Subcutaneous abdominal adipose tissue (tissue), 5 donors: ENCODE data around the gene KRTAP10-3.
A peak's percentile ranks its signal among the peaks of the same experiment; 100 is the strongest.
"Not testable (repeated sequence)": the region's sequence is repeated elsewhere in the genome, so short reads cannot be mapped to it uniquely, and the experiment has no call there.

Experiments used
- H3K27ac ChIP-seq: one replicate; pipeline ENCODE4 v1.7.0; 2013; ENCODE audit warnings: low read depth, mild to moderate bottlenecking, inconsistent platforms, low read length, moderate library complexity
- H3K27me3 ChIP-seq, 5 donors: one replicate each; pipeline ENCODE4 v1.7.0; 2013; ENCODE audit warnings: low read length in 5 of 5, inconsistent platforms in 1 of 5; ENCODE audit not compliant: control insufficient read depth in 5 of 5, insufficient read depth in 4 of 5
- H3K36me3 ChIP-seq, 5 donors: one replicate each; pipeline ENCODE4 v1.7.0; 2013; ENCODE audit warnings: low read length in 5 of 5; ENCODE audit not compliant: control insufficient read depth in 5 of 5, insufficient read depth in 5 of 5
- H3K4me1 ChIP-seq, 5 donors: one replicate each; pipeline ENCODE4 v1.7.0; 2013; ENCODE audit warnings: low read length in 5 of 5, mild to moderate bottlenecking in 3 of 5, moderate library complexity in 1 of 5; ENCODE audit not compliant: control insufficient read depth in 5 of 5, insufficient read depth in 5 of 5
- H3K4me3 ChIP-seq, 5 donors: one replicate each; pipeline ENCODE4 v1.7.0; 2013; ENCODE audit warnings: low read length in 5 of 5, low read depth in 1 of 5
- H3K9ac ChIP-seq, 5 donors: one replicate each; pipeline ENCODE4 v1.7.0; 2013; ENCODE audit warnings: low read length in 5 of 5, mild to moderate bottlenecking in 4 of 5, moderate library complexity in 3 of 5
- H3K9me3 ChIP-seq, 5 donors: one replicate each; pipeline ENCODE4 v1.7.0; 2013; ENCODE audit warnings: low read length in 5 of 5; ENCODE audit not compliant: control insufficient read depth in 5 of 5
- donor health status: healthy.
- donor health status: healthy.
- donor health status: healthy.
- donor health status: healthy.
- donor health status: healthy.

The KRTAP10-3 gene

GRCh38 chr21:44598061-44598460, 39.5 kb upstream of the KRTAP10-3 start:
- no peak overlapping the region for H3K27ac ChIP-seq
- no peak overlapping the region for H3K9ac ChIP-seq
- no peak overlapping the region for H3K4me3 ChIP-seq

GRCh38 chr21:44596068-44596725, 37.6 kb upstream of the KRTAP10-3 start:
- H3K9me3 ChIP-seq, result no peaks in the 10 kb centered on the region
- no peaks in the 10 kb centered on the region for H3K36me3 ChIP-seq
- H3K27me3 ChIP-seq, result peaks cover 0 to 14% (median 12%) of the 10 kb centered on the region in 5 donors

More at GRCh38 chr21:44598061-44598460, 39.5 kb upstream of the KRTAP10-3 start:
- Histone ChIP-seq H3K9me3 (no peaks in the 10 kb centered on the region), H3K36me3 (no peaks in the 10 kb centered on the region), H3K27me3 (peaks cover under 1 to 27% (median 16%) of the 10 kb centered on the region in 5 donors), H3K4me1 (peaks cover 0 to 9% (median 0%) of the 10 kb centered on the region in 5 donors)

GRCh38 chr21:44595524-44595923, 36.9 kb upstream of the KRTAP10-3 start:
- Histone ChIP-seq H3K36me3 (no peaks in the 10 kb centered on the region), H3K27me3 (peaks cover 0 to 13% (median 7%) of the 10 kb centered on the region in 5 donors), H3K4me3 (no peak overlapping the region), H3K9ac (no peak overlapping the region), H3K4me1 (peaks cover 2 to 24% (median 4%) of the 10 kb centered on the region in 5 donors), H3K27ac (no peak overlapping the region), H3K9me3 (no peaks in the 10 kb centered on the region)

More at GRCh38 chr21:44596068-44596725, 37.6 kb upstream of the KRTAP10-3 start:
- Histone ChIP-seq H3K27ac (no peak overlapping the region), H3K4me1 (peaks cover 2 to 24% (median 4%) of the 10 kb centered on the region in 5 donors), H3K4me3 (no peak overlapping the region), H3K9ac (no peak overlapping the region)

GRCh38 chr21:44594406-44594916, 35.9 kb upstream of the KRTAP10-3 start:
- peaks cover 0 to 13% (median 9%) of the 10 kb centered on the region in 5 donors for H3K27me3 ChIP-seq
- no peaks in the 10 kb centered on the region for H3K36me3 ChIP-seq
- no peak overlapping the region for H3K27ac ChIP-seq
- no peak overlapping the region for H3K9ac ChIP-seq
- H3K9me3 ChIP-seq, result no peaks in the 10 kb centered on the region
- no peak overlapping the region for H3K4me3 ChIP-seq
- peaks cover 2 to 24% (median 4%) of the 10 kb centered on the region in 5 donors for H3K4me1 ChIP-seq

- H3K4me3 ChIP-seq, result no peak overlapping the region
- H3K36me3 ChIP-seq, result no peaks in the 10 kb centered on the region
- H3K27me3 ChIP-seq, result peaks cover 0 to 10% (median 9%) of the 10 kb centered on the region in 5 donors
- peaks cover 2 to 24% (median 4%) of the 10 kb centered on the region in 5 donors for H3K4me1 ChIP-seq
- H3K27ac ChIP-seq, result no peak overlapping the region
- no peak overlapping the region for H3K9ac ChIP-seq
- peaks cover 0 to 4% (median 0%) of the 10 kb centered on the region in 5 donors for H3K9me3 ChIP-seq
These were observed 35.2 kb upstream of the KRTAP10-3 start for GRCh38 chr21:44593598-44594405.

GRCh38 chr21:44592446-44593311, 34.1 kb upstream of the KRTAP10-3 start, which contains the start of gene KRTAP10-6:
Gene KRTAP10-6 (minus strand): TSS chr21:44592505. CDS start chr21:44592484, 21 bp downstream.
- Histone ChIP-seq H3K4me3 (peak within 1 kb of the TSS in 1 of 5 donors; percentile 26), H3K36me3 (no peaks in the 10 kb centered on the region), H3K9ac (no peak within 1 kb of the TSS), H3K9me3 (peaks cover 0 to 4% (median 0%) of the 10 kb centered on the region in 5 donors), H3K27me3 (peaks cover 0 to 10% (median 9%) of the 10 kb centered on the region in 5 donors), H3K4me1 (peaks cover 2 to 24% (median 4%) of the 10 kb centered on the region in 5 donors), H3K27ac (no peak within 1 kb of the TSS)

- not testable (repeated sequence) for H3K27me3 ChIP-seq, H3K9me3 ChIP-seq, H3K27ac ChIP-seq, H3K36me3 ChIP-seq, H3K9ac ChIP-seq
- H3K4me1 ChIP-seq, result peaks cover 2 to 24% (median 4%) of the 10 kb centered on the region in 5 donors
- peak overlapping the region in 1 of 5 donors; percentile 26 for H3K4me3 ChIP-seq
These were observed 33.2 kb upstream of the KRTAP10-3 start for GRCh38 chr21:44591801-44592130.

- not testable (repeated sequence) for H3K27ac ChIP-seq, H3K36me3 ChIP-seq, H3K9me3 ChIP-seq, H3K9ac ChIP-seq
- peak overlapping the region in 1 of 5 donors; percentile 26 for H3K4me3 ChIP-seq
- H3K27me3 ChIP-seq, result peaks cover 0 to 10% (median 9%) of the 10 kb centered on the region in 5 donors
- peaks cover 2 to 24% (median 4%) of the 10 kb centered on the region in 5 donors for H3K4me1 ChIP-seq
These were observed 32.6 kb upstream of the KRTAP10-3 start for GRCh38 chr21:44590897-44591800.

- Histone ChIP-seq H3K9me3 (peaks cover 0 to 9% (median 0%) of the 10 kb centered on the region in 5 donors), H3K27ac (no peak overlapping the region), H3K27me3 (peaks cover 6 to 17% (median 12%) of the 10 kb centered on the region in 5 donors), H3K4me3 (no peak overlapping the region), H3K9ac (no peak overlapping the region), H3K4me1 (peaks cover 2 to 24% (median 4%) of the 10 kb centered on the region in 5 donors), H3K36me3 (no peaks in the 10 kb centered on the region)
These were observed 31.7 kb upstream of the KRTAP10-3 start for GRCh38 chr21:44590311-44590721.
